ENCODE results near the gene HSPA12B. TPM values are rescaled to one million over a fixed set of nuclear protein-coding genes. Genes with fewer than 3 reads are reported as not detected.

Gene HSPA12B
- total RNA-seq, 1 experiment from 2014 or later, result 2.7 TPM

DNA sequence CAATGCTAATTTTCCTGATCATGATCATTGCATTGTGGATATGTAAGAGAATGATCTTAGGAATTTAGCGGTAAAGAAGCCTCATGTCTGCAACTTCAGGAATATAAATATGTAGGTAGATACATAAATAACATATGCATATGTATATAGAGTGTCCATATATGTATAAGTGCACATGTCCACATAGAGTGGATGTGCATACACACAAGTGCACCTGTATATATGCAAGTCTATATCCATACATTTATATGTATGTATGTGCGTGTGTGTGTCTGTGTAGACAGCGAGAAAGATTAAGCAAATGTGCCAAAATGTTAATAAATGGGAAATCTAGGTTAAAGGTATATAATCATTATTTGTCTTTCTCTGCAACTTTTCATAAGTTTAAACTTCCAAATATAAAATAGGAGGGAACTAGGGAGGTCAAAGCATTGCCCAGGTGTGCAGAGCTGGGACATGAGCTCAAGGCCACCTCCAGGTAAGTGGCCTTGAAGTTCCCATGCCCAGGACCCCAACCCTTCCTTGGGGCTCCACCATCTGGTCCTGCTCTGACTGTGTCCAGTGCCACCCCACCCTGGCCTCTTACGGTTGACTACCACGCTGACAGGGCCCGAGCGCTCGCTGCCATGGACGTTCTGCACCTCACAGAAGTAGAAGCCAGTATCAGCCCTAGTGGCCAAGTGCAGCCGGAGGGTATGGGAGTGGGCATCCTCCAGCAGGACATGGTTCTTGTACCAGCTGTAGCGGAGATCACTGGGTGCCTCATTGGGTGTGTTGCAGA is 29.7 kb upstream of the HSPA12B start:
- no peaks in the 10 kb centered on the region for H3K9me3 Mint-ChIP-seq

More for the DNA sequence above, 29.7 kb upstream of the HSPA12B start:
- H3K4me2 ChIP-seq (ENCODE audit: insufficient read depth, insufficient read length, low read length), result no peak overlapping the region
- no peak overlapping the region for H3K9ac ChIP-seq (ENCODE audit: extremely low read depth, insufficient read length, low read length)
- no peak for DNase-seq
- H2BK5ac ChIP-seq (ENCODE audit: insufficient read length, low read length), result no peak overlapping the region
- no peak overlapping the region for H4K8ac ChIP-seq (replicated peaks; ENCODE audit: insufficient read length, low read depth, low read length)
- no peak overlapping the region for H2AK5ac ChIP-seq (ENCODE audit: insufficient read length, low read length)
- no peak overlapping the region for H4K5ac ChIP-seq (ENCODE audit: insufficient read length, low read depth, low read length)
- H3K79me2 ChIP-seq (ENCODE audit: insufficient read depth, low read length), result no peaks in the 10 kb centered on the region
- H3K14ac ChIP-seq (ENCODE audit: insufficient read depth, low read length), result no peak overlapping the region
- H3K79me1 ChIP-seq (ENCODE audit: insufficient read depth, low read depth, low read length, poor library complexity, severe bottlenecking), result no peaks in the 10 kb centered on the region
- H2AFZ ChIP-seq (ENCODE audit: low read length), result no peak overlapping the region
- H3K4me1 Mint-ChIP-seq, result no peaks in the 10 kb centered on the region
- H3K27me3 Mint-ChIP-seq (ENCODE audit: low read depth), result no peaks in the 10 kb centered on the region; the same call in 1 of the 2 replicates
- H3K56ac ChIP-seq (ENCODE audit: insufficient read length, low read depth, low read length), result no peak overlapping the region
- TF ChIP-seq, protein P1, sequence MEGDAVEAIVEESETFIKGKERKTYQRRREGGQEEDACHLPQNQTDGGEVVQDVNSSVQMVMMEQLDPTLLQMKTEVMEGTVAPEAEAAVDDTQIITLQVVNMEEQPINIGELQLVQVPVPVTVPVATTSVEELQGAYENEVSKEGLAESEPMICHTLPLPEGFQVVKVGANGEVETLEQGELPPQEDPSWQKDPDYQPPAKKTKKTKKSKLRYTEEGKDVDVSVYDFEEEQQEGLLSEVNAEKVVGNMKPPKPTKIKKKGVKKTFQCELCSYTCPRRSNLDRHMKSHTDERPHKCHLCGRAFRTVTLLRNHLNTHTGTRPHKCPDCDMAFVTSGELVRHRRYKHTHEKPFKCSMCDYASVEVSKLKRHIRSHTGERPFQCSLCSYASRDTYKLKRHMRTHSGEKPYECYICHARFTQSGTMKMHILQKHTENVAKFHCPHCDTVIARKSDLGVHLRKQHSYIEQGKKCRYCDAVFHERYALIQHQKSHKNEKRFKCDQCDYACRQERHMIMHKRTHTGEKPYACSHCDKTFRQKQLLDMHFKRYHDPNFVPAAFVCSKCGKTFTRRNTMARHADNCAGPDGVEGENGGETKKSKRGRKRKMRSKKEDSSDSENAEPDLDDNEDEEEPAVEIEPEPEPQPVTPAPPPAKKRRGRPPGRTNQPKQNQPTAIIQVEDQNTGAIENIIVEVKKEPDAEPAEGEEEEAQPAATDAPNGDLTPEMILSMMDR (conservative IDR thresholded peaks at IDR 0.05), result no peak
- no peak overlapping the region for H4K91ac ChIP-seq (ENCODE audit: insufficient read length, low read depth, low read length)
- no peak overlapping the region for H3K23ac ChIP-seq (ENCODE audit: insufficient read length, low read depth, low read length)
- no peak overlapping the region for H2BK12ac ChIP-seq (ENCODE audit: insufficient read length, low read depth, low read length)
- H3K4ac ChIP-seq (ENCODE audit: low read depth, low read length), result no peak overlapping the region
- no peak overlapping the region for H2BK120ac ChIP-seq (ENCODE audit: low read depth, low read length, poor library complexity, severe bottlenecking)
- no peaks in the 10 kb centered on the region for H3K23me2 ChIP-seq (ENCODE audit: insufficient read length, low read depth, low read length, poor library complexity, severe bottlenecking)
- H3K4me1 ChIP-seq (ENCODE audit: insufficient read depth, low read length), result no peaks in the 10 kb centered on the region
- no peak overlapping the region for H2BK15ac ChIP-seq (ENCODE audit: low read depth, low read length)
- H2BK20ac ChIP-seq (ENCODE audit: low read depth, low read length, poor library complexity, severe bottlenecking), result no peak overlapping the region
- H3K27ac ChIP-seq (ENCODE audit: insufficient read length, low read depth, low read length), result no peak overlapping the region
- no peaks in the 10 kb centered on the region; a peak in 1 of 7 replicates for H3K36me3 Mint-ChIP-seq (ENCODE audit: insufficient read depth in 1 of 3, low read depth in 3 of 3)
- WGBS (ENCODE audit: extremely low coverage, insufficient read length, low lambda C conversion rate), result no CpG with 5 or more reads among the region's 11 CpGs
- H3K9me3 ChIP-seq (ENCODE audit: control insufficient read depth, low read depth, low read length), result no peaks in the 10 kb centered on the region
- peaks cover 2% of the 10 kb centered on the region for H4K20me1 ChIP-seq (ENCODE audit: control insufficient read depth, insufficient read depth, insufficient read length)
- no peak overlapping the region for H3K4me3 Mint-ChIP-seq
- H3K27me3 ChIP-seq (ENCODE audit: insufficient read depth, low read length), result no peaks in the 10 kb centered on the region
- no peak overlapping the region for H3T11ph ChIP-seq (ENCODE audit: low read length)
- no peak overlapping the region for H3K18ac ChIP-seq (ENCODE audit: insufficient read length, low read depth, low read length)
- H3K27ac Mint-ChIP-seq, result no peak overlapping the region

Measured in H9 (cell line).